Activated T-helper 17 cell treated with anti-CD3 and anti-CD28 coated beads, Interleukin-2, amount 50 U/mL, for 72 hours (primary cell): Measurements from ENCODE around the gene TMEM126A. TPM values are rescaled to one million over a fixed set of nuclear protein-coding genes. Genes with fewer than 3 reads are reported as not detected.
A peak's percentile ranks its signal among the peaks of the same experiment; 100 is the strongest.
"Not testable (repeated sequence)": the region's sequence is repeated elsewhere in the genome, so short reads cannot be mapped to it uniquely, and the experiment has no call there.

ENCODE experiments used
- ATAC-seq: fragments of 150-1000 bp; cut with Tn5 transposase; replicated peaks from 2 replicates; pipeline ENCODE4 v1.10.0; 2021; ENCODE audit warnings: mild to moderate bottlenecking, moderate library complexity
- H3K27ac Mint-ChIP-seq: one replicate; pipeline ENCODE4 v1.8.0; 2022; ENCODE audit warnings: mixed read lengths
- H3K27me3 Mint-ChIP-seq: one replicate; pipeline ENCODE4 v1.8.0; 2022; ENCODE audit warnings: mixed read lengths
- H3K36me3 Mint-ChIP-seq: one replicate; pipeline ENCODE4 v1.8.0; 2022; ENCODE audit warnings: low read depth, mild to moderate bottlenecking, mixed read lengths
- H3K4me1 Mint-ChIP-seq: one replicate; pipeline ENCODE4 v1.8.0; 2022; ENCODE audit warnings: mixed read lengths
- H3K4me3 Mint-ChIP-seq: one replicate; pipeline ENCODE4 v1.8.0; 2022; ENCODE audit warnings: mild to moderate bottlenecking, mixed read lengths
- H3K9me3 Mint-ChIP-seq: one replicate; pipeline ENCODE4 v1.8.0; 2022; ENCODE audit warnings: mixed read lengths
- total RNA-seq, 2 donors: library from RNA; stranded (reverse); gene quantifications; one replicate each; pipeline ENCODE4 v1.2.3, GENCODE V29; 2022

Gene TMEM126A
- total RNA-seq, 2 donors from 2014 or later = 28.4 to 56.4 TPM

- H3K4me1 Mint-ChIP-seq = peaks cover 7% of the 10 kb centered on the region
- H3K36me3 Mint-ChIP-seq = peaks cover 36% of the 10 kb centered on the region
- no peak overlapping the region for H3K4me3 Mint-ChIP-seq
- H3K27me3 Mint-ChIP-seq = no peaks in the 10 kb centered on the region
- no peaks in the 10 kb centered on the region for H3K9me3 Mint-ChIP-seq
- no peak overlapping the region for H3K27ac Mint-ChIP-seq
- ATAC-seq = no peak
These were observed 18.9 kb downstream of the TMEM126A start for GRCh38 chr11:85666687-85667086.

- ATAC-seq = no peak
- peaks cover 21% of the 10 kb centered on the region for H3K36me3 Mint-ChIP-seq
- peaks cover 7% of the 10 kb centered on the region for H3K4me1 Mint-ChIP-seq
- no peak overlapping the region for H3K27ac Mint-ChIP-seq
- H3K4me3 Mint-ChIP-seq = no peak overlapping the region
- no peaks in the 10 kb centered on the region for H3K9me3 Mint-ChIP-seq
- no peaks in the 10 kb centered on the region for H3K27me3 Mint-ChIP-seq
These were observed 20.4 kb downstream of the TMEM126A start for GRCh38 chr11:85668157-85668556.

DNA sequence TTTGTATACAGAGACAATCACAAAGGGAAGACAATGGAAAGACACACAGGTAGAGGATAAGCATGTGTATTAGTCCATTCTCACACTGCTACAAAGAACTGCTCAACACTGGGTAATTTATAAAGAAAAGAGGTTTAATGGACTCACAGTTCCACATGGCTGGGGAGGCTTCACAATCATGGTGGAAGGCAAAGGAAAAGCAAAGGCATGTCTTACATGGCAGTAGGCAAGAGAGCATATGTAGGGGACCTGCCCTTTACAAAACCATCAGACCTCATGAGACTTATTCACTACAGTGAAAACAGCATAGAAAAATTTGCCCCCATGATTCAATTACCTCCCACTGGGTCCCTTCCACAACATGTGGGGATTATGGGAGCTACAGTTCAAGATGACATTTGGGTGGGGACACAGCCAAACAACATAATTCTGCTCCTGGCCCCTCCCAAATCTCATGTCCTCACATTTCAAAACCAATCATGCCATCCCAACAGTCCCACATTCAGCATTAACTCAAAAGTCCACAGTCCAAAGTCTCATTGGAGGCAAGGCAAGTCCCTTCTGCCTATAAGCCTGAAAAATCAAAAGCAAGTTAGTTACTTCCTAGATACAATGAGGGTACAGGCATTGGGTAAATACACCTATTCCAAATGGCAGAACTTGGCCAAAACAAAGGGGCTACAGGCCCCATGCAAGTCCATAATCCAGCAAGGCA is 23.3 kb downstream of the TMEM126A start:
- ATAC-seq = not testable (repeated sequence)

GRCh38 chr11:85672105-85672902 is 24.5 kb downstream of the TMEM126A start:
- H3K27me3 Mint-ChIP-seq = no peaks in the 10 kb centered on the region
- H3K27ac Mint-ChIP-seq = no peak overlapping the region
- H3K9me3 Mint-ChIP-seq = no peaks in the 10 kb centered on the region
- no peaks in the 10 kb centered on the region for H3K36me3 Mint-ChIP-seq
- no peak overlapping the region for H3K4me3 Mint-ChIP-seq
- H3K4me1 Mint-ChIP-seq = no peaks in the 10 kb centered on the region
- ATAC-seq = peak; percentile 6

More for the DNA sequence above, 23.3 kb downstream of the TMEM126A start:
- not testable (repeated sequence) for H3K36me3 Mint-ChIP-seq, H3K4me3 Mint-ChIP-seq, H3K9me3 Mint-ChIP-seq, H3K27ac Mint-ChIP-seq, H3K27me3 Mint-ChIP-seq, H3K4me1 Mint-ChIP-seq

DNA sequence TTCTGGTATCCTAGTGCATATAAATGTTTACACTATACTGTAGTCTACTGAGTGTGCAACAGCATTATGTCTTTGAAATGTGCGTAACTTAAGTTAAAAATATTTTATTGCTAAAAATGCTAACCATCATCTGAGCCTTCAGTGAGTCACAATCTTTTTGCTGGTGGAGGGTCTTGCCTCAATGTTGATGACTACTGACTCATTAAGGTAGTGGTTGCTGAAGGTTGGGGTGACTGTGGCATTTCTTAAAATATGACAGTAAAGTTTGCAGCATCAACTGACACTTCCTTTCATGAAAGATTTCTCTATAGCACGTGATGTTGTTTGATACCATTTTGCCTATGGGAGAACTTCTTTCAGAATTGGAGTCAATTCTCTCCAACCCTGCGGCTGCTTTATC is 25.6 kb downstream of the TMEM126A start:
- ATAC-seq = peak; percentile 44
- Mint-ChIP-seq H3K36me3 (no peaks in the 10 kb centered on the region), H3K4me3 (no peak overlapping the region), H3K27ac (no peak overlapping the region), H3K9me3 (no peaks in the 10 kb centered on the region), H3K27me3 (no peaks in the 10 kb centered on the region), H3K4me1 (no peaks in the 10 kb centered on the region)

- Mint-ChIP-seq H3K36me3 (peaks cover 5% of the 10 kb centered on the region), H3K27me3 (no peaks in the 10 kb centered on the region), H3K9me3 (no peaks in the 10 kb centered on the region), H3K27ac (no peak overlapping the region), H3K4me3 (no peak overlapping the region), H3K4me1 (peaks cover 13% of the 10 kb centered on the region)
- no peak for ATAC-seq
These were observed 31.8 kb downstream of the TMEM126A start for GRCh38 chr11:85679576-85679975.

DNA sequence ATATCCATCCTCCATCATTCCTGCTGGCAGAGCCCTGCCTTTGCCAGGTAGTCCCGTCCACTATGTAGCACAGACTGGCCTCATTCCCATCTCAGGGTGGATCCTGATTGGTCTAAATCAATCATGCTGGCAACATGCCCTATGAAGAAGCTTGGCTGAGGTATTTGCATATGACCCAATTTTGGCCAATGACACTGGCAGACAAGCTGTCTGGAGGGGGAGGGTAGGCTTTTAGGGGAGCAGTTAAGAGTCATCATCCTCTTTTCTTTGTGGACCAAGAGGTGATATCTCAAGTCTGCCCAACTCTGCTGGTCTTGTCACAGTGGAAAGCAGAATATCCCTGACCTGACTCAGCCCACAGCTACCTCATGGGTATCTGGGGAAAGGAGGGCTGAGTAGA is 33.1 kb downstream of the TMEM126A start:
- ATAC-seq = peak; percentile 77
- Mint-ChIP-seq H3K4me1 (peaks cover 13% of the 10 kb centered on the region), H3K4me3 (no peak overlapping the region), H3K27ac (no peak overlapping the region), H3K27me3 (no peaks in the 10 kb centered on the region), H3K36me3 (peaks cover 5% of the 10 kb centered on the region), H3K9me3 (no peaks in the 10 kb centered on the region)

- Mint-ChIP-seq H3K27me3 (no peaks in the 10 kb centered on the region), H3K4me1 (peaks cover 13% of the 10 kb centered on the region), H3K36me3 (peaks cover 5% of the 10 kb centered on the region), H3K4me3 (peak overlapping the region; percentile 85), H3K9me3 (no peaks in the 10 kb centered on the region), H3K27ac (peak overlapping the region; percentile 90)
- peak; percentile 87 for ATAC-seq
These were observed 34.9 kb downstream of the TMEM126A start for GRCh38 chr11:85682330-85683305.

GRCh38 chr11:85685125-85685819 is 37.5 kb downstream of the TMEM126A start:
- no peak overlapping the region for H3K4me3 Mint-ChIP-seq

DNA sequence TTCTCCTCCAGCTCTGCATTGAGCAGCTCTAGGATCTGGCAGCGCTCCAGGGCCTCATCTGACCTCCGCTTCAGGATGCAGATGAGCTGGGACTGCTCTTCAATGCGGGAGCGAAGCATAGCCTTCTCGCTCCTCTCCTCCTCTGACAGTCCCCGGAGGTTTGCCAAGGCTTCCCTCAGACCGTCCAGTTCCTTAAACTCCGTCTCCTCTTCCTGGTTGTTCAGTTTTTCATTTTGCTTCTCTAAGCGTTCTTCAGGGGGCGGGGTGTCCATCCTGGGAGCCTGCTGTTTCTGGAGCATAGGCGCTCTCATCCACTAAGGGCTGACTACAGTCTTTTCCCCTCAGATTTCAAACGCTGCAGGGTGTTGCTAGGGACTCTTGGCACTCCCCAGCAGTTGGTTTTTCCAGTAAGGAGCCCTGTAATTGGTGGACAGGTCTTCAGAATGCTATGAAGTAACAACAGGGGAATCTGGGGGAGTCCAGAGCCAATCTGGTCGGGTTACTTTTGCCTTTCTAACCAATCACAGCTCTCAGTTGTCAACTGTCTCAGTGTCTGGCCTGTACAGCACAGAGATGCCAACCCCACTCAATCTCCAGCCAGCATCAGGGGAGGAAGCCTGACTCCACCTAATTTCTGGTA is 38.2 kb downstream of the TMEM126A start, which contains the start of gene CCDC89:
TSS of gene CCDC89 (minus strand) at position 376 of the 640 bp plus-strand sequence. CDS start at position 311, 65 bp downstream.
- no peak for ATAC-seq
- H3K27me3 Mint-ChIP-seq = no peaks in the 10 kb centered on the region
- H3K4me3 Mint-ChIP-seq = no peak within 1 kb of the TSS
- peaks cover 5% of the 10 kb centered on the region for H3K36me3 Mint-ChIP-seq
- H3K4me1 Mint-ChIP-seq = peaks cover 13% of the 10 kb centered on the region
- H3K27ac Mint-ChIP-seq = no peak within 1 kb of the TSS
- no peaks in the 10 kb centered on the region for H3K9me3 Mint-ChIP-seq

More at GRCh38 chr11:85685125-85685819, 37.5 kb downstream of the TMEM126A start:
- peaks cover 5% of the 10 kb centered on the region for H3K36me3 Mint-ChIP-seq
- no peak overlapping the region for H3K27ac Mint-ChIP-seq
- peaks cover 13% of the 10 kb centered on the region for H3K4me1 Mint-ChIP-seq
- no peaks in the 10 kb centered on the region for H3K27me3 Mint-ChIP-seq
- H3K9me3 Mint-ChIP-seq = no peaks in the 10 kb centered on the region
- ATAC-seq = no peak

GRCh38 chr11:85694385-85694980 is 46.7 kb downstream of the TMEM126A start:
- H3K4me3 Mint-ChIP-seq = no peak overlapping the region
- H3K9me3 Mint-ChIP-seq = no peaks in the 10 kb centered on the region
- ATAC-seq = no peak
- peaks cover 10% of the 10 kb centered on the region for H3K4me1 Mint-ChIP-seq
- no peaks in the 10 kb centered on the region for H3K36me3 Mint-ChIP-seq
- H3K27ac Mint-ChIP-seq = no peak overlapping the region
- H3K27me3 Mint-ChIP-seq = no peaks in the 10 kb centered on the region

DNA sequence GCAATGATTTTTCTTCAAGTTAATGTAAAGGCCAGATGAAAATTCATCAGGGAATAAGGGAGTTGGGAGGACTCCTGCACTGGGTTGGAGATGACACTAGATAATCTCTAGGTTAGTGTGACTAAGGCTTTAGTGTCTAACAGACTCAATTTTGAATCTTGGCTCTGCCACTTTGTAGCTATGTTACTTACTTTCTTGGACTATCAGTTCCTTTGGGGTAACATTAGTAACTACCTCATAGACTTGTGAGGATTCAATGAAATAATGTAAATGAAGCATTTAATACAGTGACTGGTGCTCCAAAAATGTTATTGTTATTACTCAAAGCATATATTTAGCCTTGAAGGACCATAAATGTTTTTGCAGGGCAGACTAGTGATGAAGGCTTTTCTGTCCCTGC is 47.8 kb downstream of the TMEM126A start:
- Mint-ChIP-seq H3K4me3 (no peak overlapping the region), H3K4me1 (peaks cover 18% of the 10 kb centered on the region), H3K27me3 (no peaks in the 10 kb centered on the region), H3K36me3 (no peaks in the 10 kb centered on the region), H3K27ac (no peak overlapping the region), H3K9me3 (no peaks in the 10 kb centered on the region)
- ATAC-seq = no peak

DNA sequence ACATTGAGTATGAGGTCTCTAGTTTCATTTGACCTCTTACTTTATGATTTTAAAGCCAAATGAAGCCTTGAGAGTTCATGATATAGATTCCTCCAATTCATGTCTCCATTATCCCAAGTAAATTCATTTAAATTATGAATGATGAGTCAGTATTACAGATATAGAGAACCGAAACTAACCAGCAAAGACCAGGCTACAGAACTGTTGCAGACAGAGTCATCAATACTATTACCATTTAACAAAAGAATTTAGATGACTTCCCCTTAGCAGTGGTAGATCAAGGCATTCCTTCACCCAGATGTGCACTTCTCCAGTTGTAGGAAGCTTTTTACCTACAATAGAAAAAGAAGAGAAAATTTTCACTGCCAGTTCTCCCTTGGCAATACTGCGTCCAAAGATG is 50.0 kb downstream of the TMEM126A start:
- no peaks in the 10 kb centered on the region for H3K27me3 Mint-ChIP-seq
- no peaks in the 10 kb centered on the region for H3K36me3 Mint-ChIP-seq
- peaks cover 18% of the 10 kb centered on the region for H3K4me1 Mint-ChIP-seq
- H3K27ac Mint-ChIP-seq = no peak overlapping the region
- ATAC-seq = peak; percentile 69
- no peaks in the 10 kb centered on the region for H3K9me3 Mint-ChIP-seq
- no peak overlapping the region for H3K4me3 Mint-ChIP-seq
